Measurements from ENCODE around the gene ATP8A2.

The ATP8A2 gene

DNA sequence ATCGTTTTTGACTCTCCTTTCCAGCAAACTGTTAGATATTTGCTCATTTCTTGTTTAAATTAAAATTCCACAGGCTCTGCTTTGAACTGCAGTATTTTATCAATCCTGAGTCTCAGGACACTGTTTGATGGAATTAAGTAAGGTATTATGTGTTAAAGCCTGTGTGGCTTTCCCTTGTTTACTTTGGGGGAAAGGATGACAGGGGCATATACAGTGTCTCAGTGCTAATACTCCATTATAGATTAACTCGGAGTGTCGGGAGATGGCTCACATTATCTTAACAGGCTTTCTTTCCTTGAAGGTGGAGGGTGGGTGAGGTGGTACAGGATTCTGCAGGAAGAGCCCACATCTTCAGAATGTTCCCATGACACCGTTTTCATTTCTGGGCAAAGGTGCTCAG is 595.4 kb downstream of the ATP8A2 start:
- TF ChIP-seq, protein P1, sequence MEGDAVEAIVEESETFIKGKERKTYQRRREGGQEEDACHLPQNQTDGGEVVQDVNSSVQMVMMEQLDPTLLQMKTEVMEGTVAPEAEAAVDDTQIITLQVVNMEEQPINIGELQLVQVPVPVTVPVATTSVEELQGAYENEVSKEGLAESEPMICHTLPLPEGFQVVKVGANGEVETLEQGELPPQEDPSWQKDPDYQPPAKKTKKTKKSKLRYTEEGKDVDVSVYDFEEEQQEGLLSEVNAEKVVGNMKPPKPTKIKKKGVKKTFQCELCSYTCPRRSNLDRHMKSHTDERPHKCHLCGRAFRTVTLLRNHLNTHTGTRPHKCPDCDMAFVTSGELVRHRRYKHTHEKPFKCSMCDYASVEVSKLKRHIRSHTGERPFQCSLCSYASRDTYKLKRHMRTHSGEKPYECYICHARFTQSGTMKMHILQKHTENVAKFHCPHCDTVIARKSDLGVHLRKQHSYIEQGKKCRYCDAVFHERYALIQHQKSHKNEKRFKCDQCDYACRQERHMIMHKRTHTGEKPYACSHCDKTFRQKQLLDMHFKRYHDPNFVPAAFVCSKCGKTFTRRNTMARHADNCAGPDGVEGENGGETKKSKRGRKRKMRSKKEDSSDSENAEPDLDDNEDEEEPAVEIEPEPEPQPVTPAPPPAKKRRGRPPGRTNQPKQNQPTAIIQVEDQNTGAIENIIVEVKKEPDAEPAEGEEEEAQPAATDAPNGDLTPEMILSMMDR (conservative IDR thresholded peaks at IDR 0.05), result no peak
- no peak for TF ChIP-seq ZFX (IDR thresholded peaks at IDR 0.05)
- H3K27ac ChIP-seq, result no peak overlapping the region

DNA sequence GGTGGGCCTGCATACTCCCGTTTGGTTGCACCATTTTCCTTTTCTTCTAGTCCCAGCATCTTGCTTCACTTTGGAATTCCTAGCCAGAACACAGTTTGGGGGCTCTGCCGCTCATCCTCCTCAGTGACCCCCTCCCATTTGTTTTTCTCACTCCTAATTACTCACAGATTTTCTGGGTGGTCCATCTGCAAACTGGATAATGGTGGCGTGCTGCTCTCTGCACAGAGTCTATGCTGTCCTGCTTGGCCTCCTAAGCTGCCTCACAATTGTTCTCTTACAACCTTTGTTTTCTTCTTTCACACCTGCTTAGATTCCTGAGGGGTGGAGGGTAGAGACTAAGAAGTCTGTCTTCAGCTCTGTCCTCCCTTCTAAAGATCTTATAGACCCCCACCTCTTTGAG is 599.3 kb downstream of the ATP8A2 start:
- TF ChIP-seq, protein P1 (conservative IDR thresholded peaks at IDR 0.05), result no peak
- no peak for TF ChIP-seq ZFX (IDR thresholded peaks at IDR 0.05)
- H3K27ac ChIP-seq, result no peak overlapping the region

- TF ChIP-seq ZFX (IDR thresholded peaks at IDR 0.05), result no peak
- TF ChIP-seq, protein P1 (conservative IDR thresholded peaks at IDR 0.05), result no peak
- H3K27ac ChIP-seq, result no peak overlapping the region
These were observed 599.8 kb downstream of the ATP8A2 start for GRCh38 chr13:25971459-25972145.

DNA sequence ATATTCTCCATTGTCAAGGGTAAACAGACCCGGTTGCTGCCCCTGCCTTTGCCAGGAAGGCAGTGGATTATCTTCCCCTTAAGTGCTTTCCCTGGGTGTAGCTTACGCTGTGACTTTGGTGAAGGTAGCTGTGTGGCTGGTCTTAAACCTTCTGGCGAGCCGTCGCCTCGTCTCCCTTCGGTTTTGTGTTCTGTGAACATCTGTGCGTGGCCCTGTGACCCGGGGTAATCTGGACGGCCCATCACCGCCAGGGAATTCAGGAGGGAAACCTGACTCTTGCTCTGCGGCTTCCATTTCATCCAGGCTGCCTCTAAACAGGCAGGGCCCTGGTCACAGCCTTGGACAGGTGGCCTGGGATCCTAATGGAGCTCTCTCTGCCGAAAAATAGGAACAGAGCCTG is 601.3 kb downstream of the ATP8A2 start:
- no peak for TF ChIP-seq ZFX (IDR thresholded peaks at IDR 0.05)
- TF ChIP-seq, protein P1 (conservative IDR thresholded peaks at IDR 0.05), result no peak
- H3K27ac ChIP-seq, result no peak overlapping the region

DNA sequence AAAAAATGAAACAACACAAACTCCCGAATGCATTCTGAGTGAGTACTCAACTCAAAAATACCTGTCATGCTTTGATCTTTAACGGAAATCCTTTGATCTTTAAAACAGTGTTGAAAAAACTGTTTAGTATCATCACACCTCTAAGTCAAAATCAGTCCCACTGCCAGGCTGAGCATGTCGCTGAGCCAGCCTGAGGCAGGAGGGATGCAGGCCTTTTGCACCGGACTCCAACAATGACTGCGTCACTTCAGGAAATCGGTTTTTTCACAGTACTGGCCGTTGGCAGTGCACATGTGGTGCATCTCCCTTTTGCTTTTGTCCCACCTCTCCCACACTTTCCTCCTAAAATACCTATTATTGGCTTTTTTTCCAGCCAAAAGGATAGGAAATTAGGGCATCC is 601.8 kb downstream of the ATP8A2 start:
- H3K27ac ChIP-seq, result no peak overlapping the region
- TF ChIP-seq ZFX (IDR thresholded peaks at IDR 0.05), result no peak
- TF ChIP-seq, protein P1 (conservative IDR thresholded peaks at IDR 0.05), result no peak

DNA sequence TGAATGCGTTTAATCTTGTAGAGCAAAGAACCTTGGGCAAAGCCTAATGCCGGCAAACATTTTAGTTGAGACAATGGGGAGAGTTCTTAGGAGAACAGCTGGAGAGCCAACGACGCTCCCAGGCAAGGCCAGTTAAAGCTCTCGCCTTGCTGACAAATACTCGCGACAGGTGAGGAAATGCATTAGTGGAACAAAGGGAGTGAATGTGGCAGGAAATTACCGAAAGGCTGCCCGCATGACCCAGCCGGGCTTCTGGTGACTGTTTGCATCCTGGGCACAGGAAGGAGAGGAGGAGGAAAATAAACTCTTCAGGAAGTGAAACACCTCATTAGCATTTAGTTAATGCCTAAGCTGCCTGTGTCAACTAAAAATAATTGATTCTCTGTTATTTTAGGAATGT is 605.4 kb downstream of the ATP8A2 start:
- TF ChIP-seq ZFX (IDR thresholded peaks at IDR 0.05), result no peak
- TF ChIP-seq, protein P1 (conservative IDR thresholded peaks at IDR 0.05), result no peak
- H3K27ac ChIP-seq, result no peak overlapping the region

GRCh38 chr13:25977671-25978070 is 605.9 kb downstream of the ATP8A2 start:
- no peak overlapping the region for H3K27ac ChIP-seq
- TF ChIP-seq ZFX (IDR thresholded peaks at IDR 0.05), result no peak
- TF ChIP-seq, protein P1 (conservative IDR thresholded peaks at IDR 0.05), result no peak
